Spleen (tissue), 11 donors: ENCODE data around the gene ZEB2. TPM values are rescaled to one million over a fixed set of nuclear protein-coding genes. Genes with fewer than 3 reads are reported as not detected.

ENCODE experiments used
- DNase-seq: peaks from one replicate; pipeline ENCODE4 v3.0.0-alpha.2; 2020
- H3K27ac ChIP-seq, 8 donors: fragments of 200-600 bp; sonication (generic) in 7 of 8; 1 replicate in 4 of 8; 2 replicates in 4 of 8; pipeline versions ENCODE4 v1.5.0 to v1.8.0; 2016 to 2021; ENCODE audit warnings: inconsistent platforms in 4 of 8, mild to moderate bottlenecking in 4 of 8, moderate library complexity in 1 of 8
- H3K27me3 ChIP-seq, 7 donors: fragments of 200-600 bp; sonication (generic) in 6 of 7; replicated peaks in 1 of 7; 1 replicate in 4 of 7; 2 replicates in 3 of 7; pipeline versions ENCODE4 v1.5.0 to v1.8.0; 2016 to 2021; ENCODE audit warnings: inconsistent platforms in 3 of 7, mild to moderate bottlenecking in 1 of 7
- H3K36me3 ChIP-seq, 6 donors: fragments of 200-600 bp; sonication (generic) in 5 of 6; 1 replicate in 4 of 6; 2 replicates in 2 of 6; pipeline versions ENCODE4 v1.5.0 to v1.8.0; 2016 to 2021; ENCODE audit warnings: inconsistent platforms in 2 of 6
- H3K4me1 ChIP-seq, 6 donors: fragments of 200-600 bp; sonication (generic) in 5 of 6; 1 replicate in 3 of 6; 2 replicates in 3 of 6; pipeline versions ENCODE4 v1.5.0 to v1.8.0; 2016 to 2021; ENCODE audit warnings: inconsistent platforms in 3 of 6
- H3K4me3 ChIP-seq, 8 donors: fragments of 200-600 bp; sonication (generic) in 7 of 8; 1 replicate in 4 of 8; 2 replicates in 4 of 8; pipeline versions ENCODE4 v1.5.0 to v1.8.0; 2016 to 2021; ENCODE audit warnings: inconsistent platforms in 4 of 8, mild to moderate bottlenecking in 4 of 8, moderate library complexity in 2 of 8
- H3K9me3 ChIP-seq, 8 donors: fragments of 200-600 bp; sonication (generic) in 7 of 8; 1 replicate in 4 of 8; 2 replicates in 4 of 8; pipeline versions ENCODE4 v1.5.0 to v1.8.0; 2016 to 2021; ENCODE audit warnings: inconsistent platforms in 4 of 8
- CTCF ChIP-seq, 11 experiments: fragments of 200-600 bp in 7 of 11; fragments of 450-650 bp in 4 of 11; sonication (generic) in 4 of 11; IDR thresholded peaks in 8 of 11; conservative IDR thresholded peaks in 3 of 11; 1 replicate in 7 of 11; 2 replicates in 4 of 11; pipeline versions ENCODE4 v1.4.0 to v1.8.0; 2016 to 2021; ENCODE audit warnings: antibody characterized with exemption in 11 of 11, inconsistent platforms in 4 of 11, mild to moderate bottlenecking in 1 of 11
- POLR2A ChIP-seq, 3 donors: fragments of 450-650 bp; IDR thresholded peaks; one replicate each; pipeline ENCODE4 v1.5.1; 2017; ENCODE audit warnings: antibody characterized with exemption in 3 of 3, mild to moderate bottlenecking in 1 of 3
- POLR2AphosphoS5 ChIP-seq, 3 donors: sonication (generic); formaldehyde crosslinking; IDR thresholded peaks; one replicate each; pipeline ENCODE4 v1.5.1; 2017; ENCODE audit warnings: antibody characterized with exemption in 3 of 3
- WGBS, 5 donors: extraction: QIAGEN DNeasy Blood & Tissue Kit in 3 of 5; methylation state at CpG; one replicate each; pipeline versions ENCODE4 v1.1.5 to v1.1.7; 2013 to 2018; 5-methylcytosine and 5-hydroxymethylcytosine counted together
- intact Hi-C: fragments of 100-400 bp; cut with DNase I; formaldehyde crosslinking; loops from one replicate; pipeline ENCODE4 v1.15.0; 2023; ENCODE audit warnings: low total_unique reads
- polyA plus RNA-seq, 3 donors: library from polyadenylated mRNA; stranded (reverse); fragments of 200-250 nt; gene quantifications; one replicate each; pipeline ENCODE4 v1.2.1, GENCODE V29; 2013
- total RNA-seq, 7 donors: library from RNA; depleted of rRNA in 3 of 7; stranded (reverse); fragments of >200 nt in 3 of 7; fragmentation: NEBNext Ultra II Directional in 4 of 7; extraction: Animal tissue kit (Norgen Biotek cat#: 25700) in 4 of 7; gene quantifications; one replicate each; pipeline versions ENCODE4 v1.1.0 to v1.2.1, GENCODE V29; 2016 to 2021
- donor health status: healthy with polysubstance abuse.
- donor health status: DM: no; HTN: no; CAD: no; lungs with moderate emphysema.
- donor health status: DM: no; HTN: no; CAD: no.
- donor health status: Bipolar disorder and iron deficiency.
- donor health status: healthy.
- donor health status: DM: no; HTN: no; CAD: no.
- donor health status: DM: yes; HTN: yes; CAD: no.

The ZEB2 gene
- total and polyA plus RNA-seq, 10 donors = 25.5 to 362 (median 240) TPM

- 77 to 84% (median 80%) methylated on average over 3 of the region's 3 CpGs for WGBS, 5 donors
- H3K4me1 ChIP-seq = peaks cover 0 to 27% (median 8%) of the 10 kb centered on the region in 6 donors
- H3K9me3 ChIP-seq = no peaks in the 10 kb centered on the region
- peak overlapping the region in 4 of 8 donors; percentile 4 to 42 (median 10) for H3K27ac ChIP-seq
- H3K36me3 ChIP-seq = no peaks in the 10 kb centered on the region
- intact Hi-C loops = no loop called here
- no peak for DNase-seq
- no peak for TF ChIP-seq POLR2AphosphoS5 (IDR thresholded peaks at IDR 0.05)
- no peak for TF ChIP-seq CTCF (IDR thresholded peaks at IDR 0.05 in 8 of 11, conservative IDR thresholded peaks at IDR 0.05 in 3 of 11)
- no peak for TF ChIP-seq POLR2A (IDR thresholded peaks at IDR 0.05)
- H3K27me3 ChIP-seq = no peaks in the 10 kb centered on the region
- no peak overlapping the region for H3K4me3 ChIP-seq
Observed at GRCh38 chr2:144358374-144358964, 161.4 kb downstream of the ZEB2 start.

GRCh38 chr2:144357623-144358373, 162.1 kb downstream of the ZEB2 start:
- Histone ChIP-seq H3K27ac (peak overlapping the region in 4 of 8 donors; percentile 4 to 42 (median 10)), H3K4me1 (peaks cover 0 to 27% (median 8%) of the 10 kb centered on the region in 6 donors), H3K36me3 (no peaks in the 10 kb centered on the region), H3K4me3 (no peak overlapping the region), H3K9me3 (no peaks in the 10 kb centered on the region), H3K27me3 (no peaks in the 10 kb centered on the region)
- WGBS, 5 donors = 64 to 78% (median 75%) methylated on average over 4 of the region's 4 CpGs
- intact Hi-C loops = no loop called here
- TF ChIP-seq POLR2AphosphoS5 (IDR thresholded peaks at IDR 0.05) = peak in 1 of 3 donors; percentile 43
- TF ChIP-seq CTCF (IDR thresholded peaks at IDR 0.05 in 8 of 11, conservative IDR thresholded peaks at IDR 0.05 in 3 of 11) = no peak
- no peak for DNase-seq

DNA sequence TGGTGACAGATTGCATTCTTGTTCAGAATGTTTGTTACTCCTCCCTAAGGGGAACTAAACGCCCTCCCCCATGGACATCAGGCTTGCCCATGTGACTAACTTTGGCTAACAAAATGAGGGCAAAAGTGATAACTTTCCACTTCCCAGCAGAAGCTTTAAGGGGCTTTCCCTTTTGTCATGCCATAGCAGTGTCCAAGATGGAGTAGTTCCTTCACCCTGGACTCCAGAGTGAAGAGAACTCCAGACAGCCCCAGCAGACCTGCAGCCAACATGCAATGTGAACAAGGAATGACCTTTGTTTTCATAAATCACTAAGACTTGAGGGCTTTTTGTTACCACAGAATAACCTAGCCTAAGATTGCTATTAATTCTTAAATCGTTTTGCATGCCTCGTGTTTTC, 163.5 kb downstream of the ZEB2 start:
- Histone ChIP-seq H3K36me3 (no peaks in the 10 kb centered on the region), H3K27me3 (no peaks in the 10 kb centered on the region), H3K27ac (peak overlapping the region in 5 of 8 donors; percentile 1 to 55 (median 46)), H3K4me3 (no peak overlapping the region), H3K9me3 (no peaks in the 10 kb centered on the region), H3K4me1 (peaks cover 0 to 27% (median 8%) of the 10 kb centered on the region in 6 donors)
- intact Hi-C loops = no loop called here
- TF ChIP-seq CTCF (IDR thresholded peaks at IDR 0.05 in 8 of 11, conservative IDR thresholded peaks at IDR 0.05 in 3 of 11) (no peak), POLR2A (IDR thresholded peaks at IDR 0.05) (peak in 1 of 3 donors; percentile 4), POLR2AphosphoS5 (IDR thresholded peaks at IDR 0.05) (peak in 1 of 3 donors; percentile 51)
- DNase-seq = no peak
- 60 to 76% (median 72%) methylated on average over 3 of the region's 3 CpGs for WGBS, 5 donors

DNA sequence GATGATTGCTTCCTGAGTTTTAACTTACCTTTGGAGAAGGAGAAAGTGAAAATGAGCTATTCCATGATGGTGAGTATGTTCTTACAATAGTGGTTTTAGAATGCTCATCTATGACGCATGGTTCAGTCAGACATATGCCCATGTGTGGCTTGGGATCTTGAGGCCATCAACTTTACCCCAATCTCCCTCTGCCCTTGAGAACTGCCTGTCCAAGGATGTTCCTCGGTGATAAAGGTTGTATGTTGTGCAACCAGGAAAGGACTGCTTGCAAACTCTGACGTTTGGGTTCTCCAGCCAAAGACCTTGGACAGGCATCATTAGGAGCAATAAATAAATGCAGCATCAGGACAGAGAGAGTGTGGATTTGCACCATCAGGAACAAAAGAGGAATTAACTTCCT, 165.0 kb downstream of the ZEB2 start:
- H3K4me1 ChIP-seq = peaks cover 0 to 27% (median 8%) of the 10 kb centered on the region in 6 donors
- WGBS, 5 donors = 47 to 73% (median 58%) methylated on average over 3 of the region's 3 CpGs
- H3K4me3 ChIP-seq = no peak overlapping the region
- intact Hi-C loops = no loop called here
- H3K27ac ChIP-seq = peak overlapping the region in 2 of 8 donors; percentile 46
- no peak for DNase-seq
- TF ChIP-seq CTCF (IDR thresholded peaks at IDR 0.05 in 8 of 11, conservative IDR thresholded peaks at IDR 0.05 in 3 of 11) = no peak
- peak in 1 of 3 donors; percentile 71 for TF ChIP-seq POLR2AphosphoS5 (IDR thresholded peaks at IDR 0.05)
- no peaks in the 10 kb centered on the region for H3K36me3 ChIP-seq
- no peaks in the 10 kb centered on the region for H3K9me3 ChIP-seq
- no peaks in the 10 kb centered on the region for H3K27me3 ChIP-seq
